ENCODE data around the gene AQP5.

Gene AQP5

GRCh38 chr12:49959685-49960473 lies 1.8 kb upstream of the AQP5 start:
- DNase-seq (ENCODE audit: low read depth) = peak; percentile 98
- H3K4me3 ChIP-seq (ENCODE audit: low read depth, low read length) = peak overlapping the region; percentile 26

GRCh38 chr12:49960474-49961110 lies 1.1 kb upstream of the AQP5 start:
- TF ChIP-seq MAX (IDR thresholded peaks at IDR 0.05; ENCODE audit: low read depth, low read length) = no peak
- no peak for TF ChIP-seq CTCF (IDR thresholded peaks at IDR 0.05; ENCODE audit: low read depth, low read length)
- TF ChIP-seq POLR2A (IDR thresholded peaks at IDR 0.05; ENCODE audit: extremely low read depth, insufficient read length) = no peak
- no peak for TF ChIP-seq MYC (IDR thresholded peaks at IDR 0.05; ENCODE audit: low read depth, low read length)
- no peak for DNase-seq (ENCODE audit: low read depth)
- peak overlapping the region; percentile 26 for H3K4me3 ChIP-seq (ENCODE audit: low read depth, low read length)

More at GRCh38 chr12:49959685-49960473, 1.8 kb upstream of the AQP5 start:
- TF ChIP-seq MAX (IDR thresholded peaks at IDR 0.05; ENCODE audit: low read depth, low read length) (no peak), MYC (IDR thresholded peaks at IDR 0.05; ENCODE audit: low read depth, low read length) (no peak), CTCF (IDR thresholded peaks at IDR 0.05; ENCODE audit: low read depth, low read length) (no peak), POLR2A (IDR thresholded peaks at IDR 0.05; ENCODE audit: extremely low read depth, insufficient read length) (no peak)

- no peak for DNase-seq (ENCODE audit: low read depth)
- H3K4me3 ChIP-seq (ENCODE audit: low read depth, low read length) = no peak overlapping the region
- TF ChIP-seq MYC (IDR thresholded peaks at IDR 0.05; ENCODE audit: low read depth, low read length) = no peak
- no peak for TF ChIP-seq MAX (IDR thresholded peaks at IDR 0.05; ENCODE audit: low read depth, low read length)
- TF ChIP-seq POLR2A (IDR thresholded peaks at IDR 0.05; ENCODE audit: extremely low read depth, insufficient read length) = no peak
- no peak for TF ChIP-seq CTCF (IDR thresholded peaks at IDR 0.05; ENCODE audit: low read depth, low read length)
Measured at GRCh38 chr12:49961993-49962764, 507 bp downstream of the AQP5 start.

GRCh38 chr12:49962861-49963765 lies 1.4 kb downstream of the AQP5 start:
- TF ChIP-seq POLR2A (IDR thresholded peaks at IDR 0.05; ENCODE audit: extremely low read depth, insufficient read length) (no peak), MAX (IDR thresholded peaks at IDR 0.05; ENCODE audit: low read depth, low read length) (no peak), CTCF (IDR thresholded peaks at IDR 0.05; ENCODE audit: low read depth, low read length) (no peak), MYC (IDR thresholded peaks at IDR 0.05; ENCODE audit: low read depth, low read length) (no peak)
- DNase-seq (ENCODE audit: low read depth) = no peak
- no peak overlapping the region for H3K4me3 ChIP-seq (ENCODE audit: low read depth, low read length)
